ENCODE measurements around the gene SIN3B.
"Not testable (repeated sequence)": the region's sequence is repeated elsewhere in the genome, so short reads cannot be mapped to it uniquely, and the experiment has no call there.

- TF ChIP-seq CTCF, POLR2A (IDR thresholded peaks at IDR 0.05): not testable (repeated sequence)
Measured at GRCh38 chr19:16798326-16798725, 30.9 kb upstream of the SIN3B start.
